Fibroblast of skin of right quadriceps (primary cell): ENCODE results near the gene RELL1.

Experiments
- DNase-seq: peaks from one replicate; pipeline ENCODE4 v3.0.0-alpha.2; 2013

The RELL1 gene

GRCh38 chr4:37686373-37687193 lies at the start of gene RELL1:
TSS of gene RELL1 (minus strand) at chr4:37686376. CDS start at chr4:37686287, 89 bp downstream.
- DNase-seq: peak; percentile 100

DNA sequence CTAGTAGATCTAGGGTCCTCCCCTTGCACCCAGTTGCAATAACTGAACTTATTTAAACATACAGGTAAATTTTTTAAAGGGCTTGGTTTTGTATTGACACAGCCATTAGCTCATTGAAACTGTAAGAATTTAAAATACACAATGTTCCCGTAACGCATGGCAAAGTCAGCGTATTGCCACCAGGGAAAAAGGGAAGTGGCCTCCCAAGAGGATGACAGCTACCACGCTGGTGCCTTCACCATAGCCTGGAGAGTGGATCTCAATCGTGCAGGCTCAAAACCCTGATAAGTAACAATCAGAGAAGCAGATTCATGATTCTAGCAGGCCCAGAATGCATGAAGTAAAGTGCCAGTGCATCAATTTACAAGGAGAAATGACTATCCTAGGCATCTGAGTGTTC lies 49.4 kb upstream of the RELL1 start:
- DNase-seq: no peak

- no peak for DNase-seq
These were observed 48.8 kb upstream of the RELL1 start for GRCh38 chr4:37734989-37735388.

- no peak for DNase-seq
These were observed 47.2 kb upstream of the RELL1 start for GRCh38 chr4:37733240-37733867.

GRCh38 chr4:37732526-37733186 lies 46.5 kb upstream of the RELL1 start:
- no peak for DNase-seq

DNA sequence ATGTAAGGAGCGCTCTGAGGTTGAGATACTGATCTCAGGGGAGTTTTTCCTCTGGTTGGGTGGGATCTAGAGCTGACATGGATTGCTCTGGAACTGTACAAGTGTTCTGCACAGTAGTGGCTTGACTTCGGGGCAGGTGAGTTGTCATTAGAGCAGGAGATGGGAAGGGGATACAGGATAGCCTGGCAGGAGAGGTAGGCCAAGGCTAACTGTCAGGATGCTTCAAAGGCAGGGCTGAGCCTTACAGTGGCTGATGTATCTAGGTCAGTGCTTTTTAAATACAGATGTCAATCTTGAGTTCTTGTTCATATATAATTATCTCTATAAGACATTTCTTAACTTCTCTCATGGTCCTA lies 43.5 kb upstream of the RELL1 start:
- no peak for DNase-seq

DNA sequence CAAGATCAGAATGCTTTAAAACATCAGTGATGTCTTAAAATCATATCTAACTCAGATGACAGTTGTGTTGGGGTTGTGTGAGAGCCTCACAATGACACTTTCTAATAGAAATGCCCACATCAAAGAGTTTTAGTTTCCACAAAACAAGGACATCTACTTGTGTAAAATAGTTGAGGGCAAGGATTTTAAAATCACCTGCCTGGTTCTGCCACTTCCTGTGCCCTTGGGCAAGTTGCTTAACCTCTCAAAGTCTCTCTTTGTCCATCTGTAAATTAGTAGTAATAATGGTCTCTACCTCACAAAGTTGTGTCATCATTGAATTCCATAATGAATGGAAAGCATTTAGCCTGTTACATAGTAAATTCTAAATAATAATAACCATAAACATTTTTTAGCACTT lies 41.9 kb upstream of the RELL1 start:
- DNase-seq: no peak

GRCh38 chr4:37727635-37728034 lies 41.5 kb upstream of the RELL1 start:
- no peak for DNase-seq

DNA sequence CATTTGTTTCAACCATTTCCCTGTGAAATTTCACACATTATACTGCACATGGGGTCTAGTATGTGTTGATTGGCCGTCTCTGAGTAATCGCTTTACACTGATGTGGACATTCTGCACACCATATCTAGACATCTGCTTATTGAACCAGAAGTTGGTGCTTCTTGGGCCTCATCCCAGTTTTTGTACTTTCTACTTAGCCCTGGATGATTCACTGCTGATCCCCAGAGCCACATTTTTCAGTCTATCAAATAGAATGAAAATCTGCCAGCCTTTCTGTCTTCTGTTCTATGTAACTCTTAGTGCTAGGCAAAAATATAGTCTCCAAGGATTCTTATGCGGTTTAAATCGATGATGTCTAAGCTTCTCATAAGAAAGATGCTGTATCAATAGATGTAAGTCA lies 40.5 kb upstream of the RELL1 start:
- DNase-seq: peak; percentile 52

DNA sequence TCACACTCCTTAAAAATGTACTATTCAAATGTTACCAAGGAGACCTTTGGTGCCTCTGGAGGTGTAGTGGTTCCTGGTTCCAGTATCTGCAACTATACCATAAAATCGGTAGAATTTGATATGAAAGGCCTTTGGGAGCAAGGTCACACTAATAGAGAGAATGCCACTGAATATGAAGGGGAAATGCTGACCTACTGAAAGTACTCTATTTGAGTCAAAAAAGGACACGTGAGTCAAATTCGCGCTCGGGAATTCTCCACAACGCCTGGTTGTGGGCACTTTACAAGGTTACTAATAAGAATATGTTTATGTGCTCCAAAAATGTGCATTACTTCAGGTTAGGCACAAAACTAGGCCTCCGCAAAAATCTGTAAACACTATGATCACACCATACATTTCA lies 39.5 kb upstream of the RELL1 start:
- DNase-seq: no peak

DNA sequence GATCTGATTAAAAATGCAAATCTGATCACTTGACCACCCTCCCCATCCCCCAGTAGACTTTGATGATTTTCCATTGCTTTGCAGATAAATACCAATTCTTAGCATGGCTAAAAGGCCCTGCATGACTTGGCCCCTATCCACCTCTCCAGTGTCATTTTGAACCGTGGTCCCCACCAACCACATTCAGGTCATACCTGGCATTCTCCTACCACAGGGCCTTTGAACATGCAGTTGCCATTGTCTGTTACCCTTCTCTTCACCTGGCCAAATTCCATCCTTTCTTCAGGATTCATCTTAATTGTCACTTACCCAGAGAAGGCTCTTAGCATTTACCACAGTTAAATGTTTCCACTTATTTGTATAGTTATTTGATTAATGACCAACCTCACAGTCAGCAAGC lies 36.9 kb upstream of the RELL1 start:
- DNase-seq: no peak

DNA sequence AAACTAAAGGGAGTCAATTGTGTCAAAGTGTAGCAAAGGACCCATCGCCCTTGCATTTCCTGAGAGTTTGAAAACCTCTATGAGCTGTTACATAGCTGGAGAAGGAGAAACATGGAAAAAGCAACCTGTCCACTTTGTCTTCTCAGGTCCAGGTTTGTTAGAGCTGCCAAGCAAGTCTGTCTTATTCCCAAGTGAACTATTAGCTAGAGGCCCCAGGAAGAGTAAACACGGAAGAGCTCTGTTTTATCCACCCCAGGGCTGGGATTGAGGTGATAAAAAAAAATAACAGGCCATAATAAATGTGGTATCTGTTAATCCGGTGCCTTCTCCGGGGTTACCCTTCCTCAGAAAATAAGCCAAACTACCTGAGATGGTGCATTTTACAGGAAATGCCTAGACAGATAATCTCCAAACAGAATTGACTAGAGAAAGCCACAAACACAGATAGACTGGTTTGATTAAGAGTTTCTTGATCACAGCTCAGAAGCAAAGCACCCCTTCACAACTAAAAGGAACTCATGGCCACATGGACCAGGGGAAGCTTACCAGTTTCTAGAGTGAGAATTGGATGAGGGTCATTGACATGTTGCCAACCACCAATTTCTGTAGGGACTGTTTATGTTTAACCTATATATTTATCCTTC lies 35.9 kb upstream of the RELL1 start:
- DNase-seq: no peak

- DNase-seq: peak; percentile 50
These were observed 32.8 kb upstream of the RELL1 start for GRCh38 chr4:37719021-37719420.

- DNase-seq: peak; percentile 89
These were observed 31.4 kb upstream of the RELL1 start for GRCh38 chr4:37717576-37717975.

DNA sequence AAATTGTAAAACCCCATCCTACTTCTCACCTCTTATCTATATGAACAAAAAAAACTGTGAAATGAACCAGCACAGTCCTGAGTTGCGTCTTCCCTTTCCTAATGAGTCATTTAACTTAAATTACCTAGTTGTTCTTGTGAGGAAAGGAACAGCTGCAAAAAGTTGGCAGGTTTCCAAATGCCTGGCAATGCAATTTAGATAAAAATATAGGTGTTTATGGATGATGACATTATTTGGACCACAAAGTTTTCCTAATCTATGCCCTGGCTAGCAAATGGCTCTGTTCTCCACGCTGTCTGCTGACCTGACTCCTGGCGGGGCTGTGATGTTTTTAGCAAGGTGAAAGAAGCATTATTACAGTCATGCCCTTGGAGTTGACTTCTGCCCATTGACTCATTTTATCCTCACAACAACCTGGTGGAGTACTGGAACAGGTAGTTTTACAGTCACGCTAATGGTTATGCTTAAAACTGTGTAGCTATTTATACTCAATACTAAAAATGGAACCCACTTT lies 29.8 kb upstream of the RELL1 start:
- DNase-seq: peak; percentile 40

DNA sequence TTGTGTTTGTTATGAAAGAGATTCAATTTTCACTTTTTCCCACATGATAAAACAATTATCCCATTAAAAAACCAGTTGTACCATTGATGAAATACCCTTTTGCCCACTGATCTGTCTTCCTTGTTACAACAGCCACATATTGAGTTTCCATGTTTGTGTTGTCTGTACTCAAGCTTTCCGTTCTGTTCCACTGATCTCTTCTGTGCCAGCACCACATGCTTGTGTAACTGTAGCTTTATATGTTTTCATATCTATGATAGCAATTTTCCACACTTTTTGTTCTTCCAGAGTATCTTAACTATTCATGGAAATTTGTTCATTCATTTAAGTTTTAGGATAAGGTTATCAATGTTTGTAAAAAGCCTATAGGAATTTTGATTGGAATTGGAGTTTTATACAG lies 24.3 kb upstream of the RELL1 start:
- no peak for DNase-seq

DNA sequence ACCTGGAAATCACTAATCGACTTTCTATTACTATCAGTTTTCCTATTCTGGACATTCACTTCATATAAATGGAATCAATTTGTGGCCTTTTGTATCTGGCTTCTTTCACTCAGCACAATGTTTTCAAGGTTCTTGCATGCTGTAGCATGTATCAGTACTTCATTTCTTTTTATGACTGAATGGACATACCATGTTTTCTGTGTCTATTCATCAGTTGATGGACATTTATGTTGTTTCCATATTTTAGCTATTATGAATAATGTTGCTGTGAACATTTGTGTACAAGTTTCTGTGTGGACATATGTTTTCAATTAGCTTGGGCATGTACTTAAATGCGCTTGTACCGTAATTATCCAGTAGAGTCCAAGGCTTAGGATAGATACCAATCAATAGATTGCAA lies 19.9 kb upstream of the RELL1 start:
- DNase-seq: no peak

GRCh38 chr4:37705571-37705970 lies 19.4 kb upstream of the RELL1 start:
- DNase-seq: no peak

DNA sequence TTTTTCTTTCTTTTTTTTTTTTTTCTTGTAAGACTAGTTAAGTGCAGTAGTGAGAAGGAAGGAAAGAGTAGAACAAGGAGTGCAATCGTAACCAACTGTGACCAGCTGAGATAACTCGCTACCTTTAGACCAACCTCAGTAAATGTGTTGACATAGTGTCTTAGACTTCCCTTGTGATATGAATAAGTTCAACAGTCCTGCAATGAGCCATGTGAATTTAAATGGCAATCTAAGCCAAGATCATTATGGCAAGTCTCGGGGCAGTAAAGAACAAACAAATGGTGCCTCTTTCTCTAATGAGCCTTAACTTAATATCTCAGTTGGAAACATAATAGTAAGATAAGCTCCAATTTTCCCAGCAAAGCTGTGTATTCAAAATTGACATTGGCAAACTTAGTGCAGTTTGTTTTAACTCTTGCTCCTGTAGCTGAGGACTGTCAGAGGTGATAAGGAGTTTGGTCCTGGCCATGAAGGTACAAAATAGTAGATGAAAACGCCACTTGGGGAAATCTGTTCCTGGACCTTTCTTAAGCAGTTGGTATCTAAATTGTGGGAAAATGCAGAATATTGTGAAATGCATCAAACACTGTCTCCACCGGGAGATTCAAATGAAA lies 13.8 kb upstream of the RELL1 start:
- DNase-seq: no peak

DNA sequence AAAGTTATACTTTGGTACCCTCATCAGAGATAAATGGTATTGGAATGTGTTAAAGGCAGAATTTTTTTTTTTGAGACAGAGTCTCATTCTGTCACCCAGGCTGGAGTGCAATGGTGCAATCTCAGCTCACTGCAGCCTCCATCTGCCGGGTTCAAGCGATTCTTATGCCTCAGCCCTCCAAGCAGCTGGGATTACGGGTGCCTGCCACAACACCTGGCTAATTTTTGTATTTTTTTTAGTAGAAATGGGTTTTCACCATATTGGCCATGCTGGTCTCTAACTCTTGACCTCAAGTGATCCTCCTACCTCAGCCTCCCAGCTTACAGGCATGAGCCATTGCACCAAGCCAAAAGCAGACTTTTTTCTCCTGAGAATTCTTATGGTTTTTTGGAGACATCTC lies 11.4 kb upstream of the RELL1 start:
- DNase-seq: no peak

GRCh38 chr4:37693450-37694190 lies 7.4 kb upstream of the RELL1 start:
- DNase-seq: peak; percentile 90

- DNase-seq: no peak
These were observed 6.9 kb upstream of the RELL1 start for GRCh38 chr4:37693030-37693429.
